HepG2 (cell line): ENCODE measurements around the gene CACNA1D. TPM values are rescaled to one million over a fixed set of nuclear protein-coding genes. Genes with fewer than 3 reads are reported as not detected.
A peak's percentile ranks its signal among the peaks of the same experiment; 100 is the strongest.

Experiments
- ATF7-NPFF ChIP-seq: sonication (generic); formaldehyde crosslinking; IDR thresholded peaks from 2 replicates; pipeline ENCODE4 v1.8.1; 2023; ENCODE audit warnings: mild to moderate bottlenecking, low read depth, missing genetic modification reagents, moderate library complexity
- GATAD2A ChIP-seq: IDR thresholded peaks from 2 replicates; pipeline ENCODE4 v1.6.1; 2016
- MEF2D ChIP-seq: sonication (generic); formaldehyde crosslinking; IDR thresholded peaks from 2 replicates; pipeline ENCODE4 v1.5.1; 2020; ENCODE audit warnings: mild to moderate bottlenecking, missing genetic modification reagents
- ZNF263 ChIP-seq: sonication (generic); formaldehyde crosslinking; IDR thresholded peaks from 2 replicates; pipeline ENCODE4 v1.4.0; 2020; ENCODE audit warnings: missing genetic modification reagents
- polyA plus RNA-seq, 8 experiments: library from polyadenylated mRNA; depleted of rRNA in 3 of 8; stranded (reverse) in 7 of 8; unstranded in 1 of 8; fragments of >200 nt; fragmentation: Illumina TruSeq in 4 of 8; extraction: Trizol in 4 of 8; gene quantifications; 2 replicates each; pipeline versions ENCODE4 v1.2.1 to v1.2.3, GENCODE V29; 2011 to 2016; ENCODE audit warnings: low read depth in 4 of 8, missing spikeins in 1 of 8, mixed read lengths in 1 of 8; ENCODE audit not compliant: insufficient read depth in 1 of 8
- total RNA-seq, 5 experiments: library from RNA; depleted of rRNA; stranded (reverse); fragments of >200 nt; fragmentation: Illumina TruSeq; extraction: Trizol; gene quantifications; 2 replicates each; pipeline ENCODE4 v1.2.3, GENCODE V29; 2016; ENCODE audit warnings: low read depth in 1 of 5
- TF ChIP-seq, protein P1 (sequence below): sonication (generic); formaldehyde crosslinking; IDR thresholded peaks from 2 replicates; pipeline ENCODE4 v1.8.1; 2023; ENCODE audit warnings: missing genetic modification reagents, inconsistent platforms, borderline replicate concordance
- TF ChIP-seq, protein P2 (sequence below): sonication (generic); formaldehyde crosslinking; IDR thresholded peaks from one replicate; pipeline ENCODE4 v1.5.1; 2020; ENCODE audit warnings: mild to moderate bottlenecking, missing genetic modification reagents; ENCODE audit errors: not compliant biosample characterization
- TF ChIP-seq, protein P3 (sequence below): sonication (generic); formaldehyde crosslinking; IDR thresholded peaks from 2 replicates; pipeline ENCODE4 v1.4.0; 2020; ENCODE audit warnings: missing genetic modification reagents
- TF ChIP-seq, protein P4 (sequence below): sonication (generic); formaldehyde crosslinking; IDR thresholded peaks from 2 replicates; pipeline ENCODE4 v1.4.0; 2020; ENCODE audit warnings: missing genetic modification reagents
- TF ChIP-seq, protein P5 (sequence below): sonication (generic); formaldehyde crosslinking; IDR thresholded peaks from 2 replicates; pipeline ENCODE4 v1.8.0; 2022; ENCODE audit warnings: missing genetic modification reagents, mild to moderate bottlenecking, inconsistent platforms, borderline replicate concordance

The CACNA1D gene
- total and polyA plus RNA-seq, 2 of the 13 experiments (the other 11 are each of a cell fraction or from before 2014, with no cell fraction given), result 0.26 to 0.38 TPM

DNA sequence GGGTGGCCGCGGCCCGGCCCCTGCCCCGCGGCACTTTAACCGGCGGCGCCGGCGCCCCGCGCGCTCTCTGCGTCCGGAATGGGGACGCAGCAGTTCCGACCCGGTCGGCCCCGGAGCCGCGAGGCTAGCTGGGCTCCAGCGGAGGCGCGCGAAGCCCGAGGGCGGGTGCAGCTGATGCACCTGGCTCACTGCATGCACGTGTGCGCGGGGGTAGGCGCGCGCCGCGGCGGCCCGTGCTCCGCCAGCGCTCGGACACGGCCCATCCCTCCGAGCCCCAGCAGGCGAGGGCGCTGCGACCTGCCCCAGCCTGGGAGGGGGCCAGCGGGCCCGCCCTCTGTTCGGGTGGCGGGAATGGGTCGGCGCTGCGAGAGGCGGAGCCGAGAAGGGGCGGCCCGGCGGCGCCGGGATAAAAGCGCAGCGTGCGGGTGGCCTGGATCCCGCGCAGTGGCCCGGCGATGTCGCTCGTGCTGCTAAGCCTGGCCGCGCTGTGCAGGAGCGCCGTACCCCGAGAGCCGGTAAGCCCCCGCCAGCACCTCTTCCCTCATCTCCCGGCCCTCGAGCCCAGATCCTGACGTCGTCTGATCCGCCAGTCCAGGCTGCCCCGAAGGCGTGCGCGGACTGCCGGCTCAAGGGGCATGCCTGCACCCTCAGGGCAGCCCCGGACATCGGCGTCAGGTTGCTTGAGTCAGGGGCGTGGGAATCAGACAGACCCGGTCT, 351.9 kb downstream of the CACNA1D start, which contains the start of the genes CHDH and IL17RB (continued):
- TF ChIP-seq, protein P1, sequence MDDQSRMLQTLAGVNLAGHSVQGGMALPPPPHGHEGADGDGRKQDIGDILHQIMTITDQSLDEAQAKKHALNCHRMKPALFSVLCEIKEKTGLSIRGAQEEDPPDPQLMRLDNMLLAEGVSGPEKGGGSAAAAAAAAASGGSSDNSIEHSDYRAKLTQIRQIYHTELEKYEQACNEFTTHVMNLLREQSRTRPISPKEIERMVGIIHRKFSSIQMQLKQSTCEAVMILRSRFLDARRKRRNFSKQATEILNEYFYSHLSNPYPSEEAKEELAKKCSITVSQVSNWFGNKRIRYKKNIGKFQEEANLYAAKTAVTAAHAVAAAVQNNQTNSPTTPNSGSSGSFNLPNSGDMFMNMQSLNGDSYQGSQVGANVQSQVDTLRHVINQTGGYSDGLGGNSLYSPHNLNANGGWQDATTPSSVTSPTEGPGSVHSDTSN (CRISPR knock-in tag), result peak; percentile 58; the same call in 1 of the 2 replicates
- peak; percentile 86 for TF ChIP-seq ATF7-NPFF (CRISPR knock-in tag)
- TF ChIP-seq, protein P2, sequence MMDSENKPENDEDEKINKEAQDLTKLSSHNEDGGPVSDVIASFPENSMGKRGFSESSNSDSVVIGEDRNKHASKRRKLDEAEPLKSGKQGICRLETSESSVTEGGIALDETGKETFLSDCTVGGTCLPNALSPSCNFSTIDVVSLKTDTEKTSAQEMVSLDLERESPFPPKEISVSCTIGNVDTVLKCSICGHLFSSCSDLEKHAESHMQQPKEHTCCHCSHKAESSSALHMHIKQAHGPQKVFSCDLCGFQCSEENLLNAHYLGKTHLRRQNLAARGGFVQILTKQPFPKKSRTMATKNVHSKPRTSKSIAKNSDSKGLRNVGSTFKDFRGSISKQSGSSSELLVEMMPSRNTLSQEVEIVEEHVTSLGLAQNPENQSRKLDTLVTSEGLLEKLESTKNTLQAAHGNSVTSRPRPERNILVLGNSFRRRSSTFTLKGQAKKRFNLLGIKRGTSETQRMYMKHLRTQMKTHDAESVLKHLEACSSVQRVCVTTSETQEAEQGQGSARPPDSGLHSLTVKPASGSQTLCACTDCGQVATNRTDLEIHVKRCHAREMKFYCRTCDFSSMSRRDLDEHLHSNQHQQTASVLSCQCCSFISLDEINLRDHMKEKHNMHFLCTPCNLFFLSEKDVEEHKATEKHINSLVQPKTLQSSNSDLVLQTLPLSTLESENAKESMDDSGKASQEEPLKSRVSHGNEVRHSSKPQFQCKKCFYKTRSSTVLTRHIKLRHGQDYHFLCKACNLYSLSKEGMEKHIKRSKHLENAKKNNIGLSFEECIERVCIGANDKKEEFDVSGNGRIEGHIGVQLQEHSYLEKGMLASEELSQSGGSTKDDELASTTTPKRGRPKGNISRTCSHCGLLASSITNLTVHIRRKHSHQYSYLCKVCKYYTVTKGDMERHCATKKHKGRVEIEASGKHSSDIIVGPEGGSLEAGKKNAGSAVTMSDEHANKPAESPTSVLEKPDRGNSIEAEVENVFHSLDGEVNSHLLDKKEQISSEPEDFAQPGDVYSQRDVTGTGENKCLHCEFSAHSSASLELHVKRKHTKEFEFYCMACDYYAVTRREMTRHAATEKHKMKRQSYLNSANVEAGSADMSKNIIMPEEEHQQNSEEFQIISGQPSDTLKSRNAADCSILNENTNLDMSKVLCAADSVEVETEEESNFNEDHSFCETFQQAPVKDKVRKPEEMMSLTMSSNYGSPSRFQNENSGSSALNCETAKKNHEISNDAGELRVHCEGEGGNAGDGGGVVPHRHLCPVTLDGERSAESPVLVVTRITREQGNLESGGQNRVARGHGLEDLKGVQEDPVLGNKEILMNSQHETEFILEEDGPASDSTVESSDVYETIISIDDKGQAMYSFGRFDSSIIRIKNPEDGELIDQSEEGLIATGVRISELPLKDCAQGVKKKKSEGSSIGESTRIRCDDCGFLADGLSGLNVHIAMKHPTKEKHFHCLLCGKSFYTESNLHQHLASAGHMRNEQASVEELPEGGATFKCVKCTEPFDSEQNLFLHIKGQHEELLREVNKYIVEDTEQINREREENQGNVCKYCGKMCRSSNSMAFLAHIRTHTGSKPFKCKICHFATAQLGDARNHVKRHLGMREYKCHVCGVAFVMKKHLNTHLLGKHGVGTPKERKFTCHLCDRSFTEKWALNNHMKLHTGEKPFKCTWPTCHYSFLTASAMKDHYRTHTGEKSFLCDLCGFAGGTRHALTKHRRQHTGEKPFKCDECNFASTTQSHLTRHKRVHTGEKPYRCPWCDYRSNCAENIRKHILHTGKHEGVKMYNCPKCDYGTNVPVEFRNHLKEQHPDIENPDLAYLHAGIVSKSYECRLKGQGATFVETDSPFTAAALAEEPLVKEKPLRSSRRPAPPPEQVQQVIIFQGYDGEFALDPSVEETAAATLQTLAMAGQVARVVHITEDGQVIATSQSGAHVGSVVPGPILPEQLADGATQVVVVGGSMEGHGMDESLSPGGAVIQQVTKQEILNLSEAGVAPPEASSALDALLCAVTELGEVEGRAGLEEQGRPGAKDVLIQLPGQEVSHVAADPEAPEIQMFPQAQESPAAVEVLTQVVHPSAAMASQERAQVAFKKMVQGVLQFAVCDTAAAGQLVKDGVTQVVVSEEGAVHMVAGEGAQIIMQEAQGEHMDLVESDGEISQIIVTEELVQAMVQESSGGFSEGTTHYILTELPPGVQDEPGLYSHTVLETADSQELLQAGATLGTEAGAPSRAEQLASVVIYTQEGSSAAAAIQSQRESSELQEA (CRISPR knock-in tag), result no peak
- TF ChIP-seq MEF2D, result peak; percentile 77
- peak; percentile 67 for TF ChIP-seq ZNF263 (CRISPR knock-in tag)
- TF ChIP-seq, protein P3, sequence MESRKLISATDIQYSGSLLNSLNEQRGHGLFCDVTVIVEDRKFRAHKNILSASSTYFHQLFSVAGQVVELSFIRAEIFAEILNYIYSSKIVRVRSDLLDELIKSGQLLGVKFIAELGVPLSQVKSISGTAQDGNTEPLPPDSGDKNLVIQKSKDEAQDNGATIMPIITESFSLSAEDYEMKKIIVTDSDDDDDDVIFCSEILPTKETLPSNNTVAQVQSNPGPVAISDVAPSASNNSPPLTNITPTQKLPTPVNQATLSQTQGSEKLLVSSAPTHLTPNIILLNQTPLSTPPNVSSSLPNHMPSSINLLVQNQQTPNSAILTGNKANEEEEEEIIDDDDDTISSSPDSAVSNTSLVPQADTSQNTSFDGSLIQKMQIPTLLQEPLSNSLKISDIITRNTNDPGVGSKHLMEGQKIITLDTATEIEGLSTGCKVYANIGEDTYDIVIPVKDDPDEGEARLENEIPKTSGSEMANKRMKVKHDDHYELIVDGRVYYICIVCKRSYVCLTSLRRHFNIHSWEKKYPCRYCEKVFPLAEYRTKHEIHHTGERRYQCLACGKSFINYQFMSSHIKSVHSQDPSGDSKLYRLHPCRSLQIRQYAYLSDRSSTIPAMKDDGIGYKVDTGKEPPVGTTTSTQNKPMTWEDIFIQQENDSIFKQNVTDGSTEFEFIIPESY (CRISPR knock-in tag), result no peak
- 0 out of 2 replicates have a peak, but pooled peaks have one; percentile 33 for TF ChIP-seq GATAD2A (CRISPR knock-in tag)
- TF ChIP-seq, protein P4, sequence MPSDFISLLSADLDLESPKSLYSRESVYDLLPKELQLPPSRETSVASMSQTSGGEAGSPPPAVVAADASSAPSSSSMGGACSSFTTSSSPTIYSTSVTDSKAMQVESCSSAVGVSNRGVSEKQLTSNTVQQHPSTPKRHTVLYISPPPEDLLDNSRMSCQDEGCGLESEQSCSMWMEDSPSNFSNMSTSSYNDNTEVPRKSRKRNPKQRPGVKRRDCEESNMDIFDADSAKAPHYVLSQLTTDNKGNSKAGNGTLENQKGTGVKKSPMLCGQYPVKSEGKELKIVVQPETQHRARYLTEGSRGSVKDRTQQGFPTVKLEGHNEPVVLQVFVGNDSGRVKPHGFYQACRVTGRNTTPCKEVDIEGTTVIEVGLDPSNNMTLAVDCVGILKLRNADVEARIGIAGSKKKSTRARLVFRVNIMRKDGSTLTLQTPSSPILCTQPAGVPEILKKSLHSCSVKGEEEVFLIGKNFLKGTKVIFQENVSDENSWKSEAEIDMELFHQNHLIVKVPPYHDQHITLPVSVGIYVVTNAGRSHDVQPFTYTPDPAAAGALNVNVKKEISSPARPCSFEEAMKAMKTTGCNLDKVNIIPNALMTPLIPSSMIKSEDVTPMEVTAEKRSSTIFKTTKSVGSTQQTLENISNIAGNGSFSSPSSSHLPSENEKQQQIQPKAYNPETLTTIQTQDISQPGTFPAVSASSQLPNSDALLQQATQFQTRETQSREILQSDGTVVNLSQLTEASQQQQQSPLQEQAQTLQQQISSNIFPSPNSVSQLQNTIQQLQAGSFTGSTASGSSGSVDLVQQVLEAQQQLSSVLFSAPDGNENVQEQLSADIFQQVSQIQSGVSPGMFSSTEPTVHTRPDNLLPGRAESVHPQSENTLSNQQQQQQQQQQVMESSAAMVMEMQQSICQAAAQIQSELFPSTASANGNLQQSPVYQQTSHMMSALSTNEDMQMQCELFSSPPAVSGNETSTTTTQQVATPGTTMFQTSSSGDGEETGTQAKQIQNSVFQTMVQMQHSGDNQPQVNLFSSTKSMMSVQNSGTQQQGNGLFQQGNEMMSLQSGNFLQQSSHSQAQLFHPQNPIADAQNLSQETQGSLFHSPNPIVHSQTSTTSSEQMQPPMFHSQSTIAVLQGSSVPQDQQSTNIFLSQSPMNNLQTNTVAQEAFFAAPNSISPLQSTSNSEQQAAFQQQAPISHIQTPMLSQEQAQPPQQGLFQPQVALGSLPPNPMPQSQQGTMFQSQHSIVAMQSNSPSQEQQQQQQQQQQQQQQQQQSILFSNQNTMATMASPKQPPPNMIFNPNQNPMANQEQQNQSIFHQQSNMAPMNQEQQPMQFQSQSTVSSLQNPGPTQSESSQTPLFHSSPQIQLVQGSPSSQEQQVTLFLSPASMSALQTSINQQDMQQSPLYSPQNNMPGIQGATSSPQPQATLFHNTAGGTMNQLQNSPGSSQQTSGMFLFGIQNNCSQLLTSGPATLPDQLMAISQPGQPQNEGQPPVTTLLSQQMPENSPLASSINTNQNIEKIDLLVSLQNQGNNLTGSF (CRISPR knock-in tag), result no peak; the same call in none of the 2 replicates
- TF ChIP-seq, protein P5, sequence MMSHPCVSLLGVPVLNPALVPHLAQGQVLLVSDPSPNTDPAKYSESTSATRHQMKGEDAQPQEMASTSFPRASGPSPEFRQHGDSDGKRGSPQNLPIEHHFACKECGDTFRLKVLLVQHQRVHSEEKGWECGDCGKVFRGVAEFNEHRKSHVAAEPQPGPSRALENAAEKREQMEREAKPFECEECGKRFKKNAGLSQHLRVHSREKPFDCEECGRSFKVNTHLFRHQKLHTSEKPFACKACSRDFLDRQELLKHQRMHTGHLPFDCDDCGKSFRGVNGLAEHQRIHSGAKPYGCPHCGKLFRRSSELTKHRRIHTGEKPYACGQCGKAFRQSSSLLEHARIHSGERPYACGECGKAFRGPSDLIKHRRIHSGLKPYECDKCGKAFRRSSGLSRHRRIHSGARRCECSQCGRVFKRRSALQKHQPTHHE (CRISPR knock-in tag), result peak; percentile 56
